Panc1 (cell line): ENCODE measurements around the gene MRM1.

Source experiments
- CTCF ChIP-seq: fragments of 450-650 bp; IDR thresholded peaks from 2 replicates; pipeline ENCODE4 v1.5.1; 2017; ENCODE audit warnings: mild to moderate bottlenecking
- POLR2AphosphoS5 ChIP-seq: IDR thresholded peaks from 2 replicates; pipeline ENCODE4 v1.6.1; 2012; ENCODE audit warnings: mild to moderate bottlenecking, low read depth, low read length, moderate library complexity
- REST ChIP-seq, 2 experiments: IDR thresholded peaks; 2 replicates each; pipeline ENCODE4 v1.6.1; 2011 to 2012; ENCODE audit warnings: low read depth in 2 of 2, control low read depth in 1 of 2, low read length in 1 of 2, mild to moderate bottlenecking in 1 of 2, moderate library complexity in 1 of 2; ENCODE audit not compliant: insufficient read depth in 1 of 2
- SIN3A ChIP-seq: IDR thresholded peaks from 2 replicates; pipeline ENCODE4 v1.6.1; 2012; ENCODE audit warnings: low read depth, mild to moderate bottlenecking, low read length, moderate library complexity, borderline replicate concordance; ENCODE audit not compliant: insufficient read depth

- TF ChIP-seq CTCF (no peak), SIN3A (no peak), POLR2AphosphoS5 (no peak), REST (IDR thresholded peaks at IDR 0.05; ENCODE audit: insufficient read depth in 1 of 2, low read depth in 2 of 2, low read length in 1 of 2) (no peak)
These were observed 8.1 kb downstream of the MRM1 start for GRCh38 chr17:36609498-36609862.
